ENCODE measurements around the gene ARHGAP4. TPM values are rescaled to one million over a fixed set of nuclear protein-coding genes. Genes with fewer than 3 reads are reported as not detected.

ARHGAP4 gene
- total and polyA plus RNA-seq, 2 experiments from 2014 or later: 6.2 to 6.4 TPM

- no peaks in the 10 kb centered on the region for H3K36me3 ChIP-seq (replicated peaks; ENCODE audit: insufficient read depth, low read depth)
- WGBS (ENCODE audit: low lambda C conversion rate, missing lambda C conversion rate): 87% methylated on average over 14 of the region's 18 CpGs
- DNase-seq (ENCODE audit: low spot score): no peak
- no peak overlapping the region for H3K27ac ChIP-seq
- no peaks in the 10 kb centered on the region for H3K27me3 ChIP-seq
- no peak overlapping the region for H2AFZ ChIP-seq
- H3K79me2 ChIP-seq: no peaks in the 10 kb centered on the region
- H3K9me2 ChIP-seq (replicated peaks; ENCODE audit: insufficient read depth): no peaks in the 10 kb centered on the region
- no peaks in the 10 kb centered on the region for H3K9me3 ChIP-seq (ENCODE audit: low read depth)
- no peak overlapping the region for H3K4me3 ChIP-seq
- TF ChIP-seq CTCF (IDR thresholded peaks at IDR 0.05; ENCODE audit: poor library complexity): no peak
- TF ChIP-seq EZH2phosphoT487 (IDR thresholded peaks at IDR 0.05; ENCODE audit: low read depth, severe bottlenecking, unreplicated experiment): no peak
- no peak for TF ChIP-seq EZH2 (IDR thresholded peaks at IDR 0.05; ENCODE audit: borderline replicate concordance)
- H4K20me1 ChIP-seq (ENCODE audit: insufficient read depth, poor library complexity, severe bottlenecking): no peaks in the 10 kb centered on the region
- no peaks in the 10 kb centered on the region for H3K4me1 ChIP-seq (ENCODE audit: insufficient read depth)
- no peak overlapping the region for H3K4me2 ChIP-seq
These were observed 22.7 kb downstream of the ARHGAP4 start for GRCh38 chrX:153903238-153903980.

- no peaks in the 10 kb centered on the region for H3K9me2 ChIP-seq (replicated peaks; ENCODE audit: insufficient read depth)
- H3K79me2 ChIP-seq: no peaks in the 10 kb centered on the region
- no peak for TF ChIP-seq EZH2phosphoT487 (IDR thresholded peaks at IDR 0.05; ENCODE audit: low read depth, severe bottlenecking, unreplicated experiment)
- TF ChIP-seq EZH2 (IDR thresholded peaks at IDR 0.05; ENCODE audit: borderline replicate concordance): no peak
- TF ChIP-seq CTCF (IDR thresholded peaks at IDR 0.05; ENCODE audit: poor library complexity): no peak
- H3K4me1 ChIP-seq (ENCODE audit: insufficient read depth): no peaks in the 10 kb centered on the region
- H4K20me1 ChIP-seq (ENCODE audit: insufficient read depth, poor library complexity, severe bottlenecking): no peaks in the 10 kb centered on the region
- no peaks in the 10 kb centered on the region for H3K36me3 ChIP-seq (replicated peaks; ENCODE audit: insufficient read depth, low read depth)
- no peak overlapping the region for H3K27ac ChIP-seq
- no peaks in the 10 kb centered on the region for H3K27me3 ChIP-seq
- DNase-seq (ENCODE audit: low spot score): no peak
- no peak overlapping the region for H2AFZ ChIP-seq
- H3K4me3 ChIP-seq: no peak overlapping the region
- no peak overlapping the region for H3K4me2 ChIP-seq
- 73% methylated on average over 10 of the region's 10 CpGs for WGBS (ENCODE audit: low lambda C conversion rate, missing lambda C conversion rate)
- no peaks in the 10 kb centered on the region for H3K9me3 ChIP-seq (ENCODE audit: low read depth)
These were observed 23.7 kb downstream of the ARHGAP4 start for GRCh38 chrX:153902385-153902784.

- no peak for DNase-seq (ENCODE audit: low spot score)
- TF ChIP-seq CTCF (IDR thresholded peaks at IDR 0.05; ENCODE audit: poor library complexity) (no peak), EZH2 (IDR thresholded peaks at IDR 0.05; ENCODE audit: borderline replicate concordance) (no peak), EZH2phosphoT487 (IDR thresholded peaks at IDR 0.05; ENCODE audit: low read depth, severe bottlenecking, unreplicated experiment) (no peak)
- no peaks in the 10 kb centered on the region for H3K36me3 ChIP-seq (replicated peaks; ENCODE audit: insufficient read depth, low read depth)
- H4K20me1 ChIP-seq (ENCODE audit: insufficient read depth, poor library complexity, severe bottlenecking): no peaks in the 10 kb centered on the region
- H3K79me2 ChIP-seq: no peaks in the 10 kb centered on the region
- H3K27ac ChIP-seq: no peak overlapping the region
- no peaks in the 10 kb centered on the region for H3K9me3 ChIP-seq (ENCODE audit: low read depth)
- no peaks in the 10 kb centered on the region for H3K27me3 ChIP-seq
- WGBS (ENCODE audit: low lambda C conversion rate, missing lambda C conversion rate): 68% methylated on average over 8 of the region's 8 CpGs
- H3K4me1 ChIP-seq (ENCODE audit: insufficient read depth): no peaks in the 10 kb centered on the region
- H3K4me3 ChIP-seq: no peak overlapping the region
- H2AFZ ChIP-seq: no peak overlapping the region
- H3K9me2 ChIP-seq (replicated peaks; ENCODE audit: insufficient read depth): no peaks in the 10 kb centered on the region
- no peak overlapping the region for H3K4me2 ChIP-seq
These were observed 24.3 kb downstream of the ARHGAP4 start for GRCh38 chrX:153901753-153902140.
